Type B pancreatic cell (in vitro differentiated cells): ENCODE measurements around the gene DOCK1. TPM values are rescaled to one million over a fixed set of nuclear protein-coding genes. Genes with fewer than 3 reads are reported as not detected.
"Not testable (repeated sequence)": the region's sequence is repeated elsewhere in the genome, so short reads cannot be mapped to it uniquely, and the experiment has no call there.

ENCODE experiments used
- DNase-seq: peaks from one replicate; pipeline ENCODE4 v3.0.0; 2021; ENCODE audit warnings: mixed read lengths; ENCODE audit not compliant: unreplicated experiment; ENCODE audit errors: extremely low spot score
- H3K27ac Mint-ChIP-seq: 2 replicates; pipeline ENCODE4 v1.8.0; 2021; ENCODE audit warnings: mild to moderate bottlenecking, mixed read lengths
- H3K27me3 Mint-ChIP-seq: 2 replicates; pipeline ENCODE4 v1.8.0; 2021; ENCODE audit warnings: mixed read lengths
- H3K36me3 Mint-ChIP-seq: 2 replicates; pipeline ENCODE4 v1.8.0; 2021; ENCODE audit warnings: mixed read lengths
- H3K4me1 Mint-ChIP-seq: one replicate; pipeline ENCODE4 v1.8.0; 2021; ENCODE audit warnings: mixed read lengths; ENCODE audit not compliant: unreplicated experiment
- H3K4me3 Mint-ChIP-seq: 2 replicates; pipeline ENCODE4 v1.8.0; 2021; ENCODE audit warnings: mild to moderate bottlenecking, mixed read lengths
- H3K9me3 Mint-ChIP-seq: 2 replicates; pipeline ENCODE4 v1.8.0; 2021; ENCODE audit warnings: mixed read lengths
- CTCF ChIP-seq: fragments of 200-600 bp; sonication (generic); conservative IDR thresholded peaks from 2 replicates; pipeline ENCODE4 v1.5.0; 2021; ENCODE audit warnings: antibody characterized with exemption, mild to moderate bottlenecking
- total RNA-seq: library from RNA; stranded (reverse); gene quantifications from 2 replicates; pipeline ENCODE4 v1.2.1, GENCODE V29; 2021; ENCODE audit warnings: low replicate concordance

The DOCK1 gene
- total RNA-seq, 1 donor from 2014 or later: 67.4 TPM

GRCh38 chr10:127296696-127297095, 391.5 kb downstream of the DOCK1 start:
- no peaks in the 10 kb centered on the region for H3K9me3 Mint-ChIP-seq
- no peak overlapping the region for H3K4me3 Mint-ChIP-seq
- no peak for DNase-seq
- H3K27me3 Mint-ChIP-seq: no peaks in the 10 kb centered on the region
- H3K27ac Mint-ChIP-seq: no peak overlapping the region
- H3K4me1 Mint-ChIP-seq: peaks cover 11% of the 10 kb centered on the region
- no peak for TF ChIP-seq CTCF
- H3K36me3 Mint-ChIP-seq: peaks cover 4% of the 10 kb centered on the region

- DNase-seq: no peak
- Mint-ChIP-seq H3K27me3 (no peaks in the 10 kb centered on the region), H3K4me3 (no peak overlapping the region), H3K9me3 (no peaks in the 10 kb centered on the region), H3K27ac (no peak overlapping the region), H3K4me1 (peaks cover 15% of the 10 kb centered on the region), H3K36me3 (peaks cover 4% of the 10 kb centered on the region)
- TF ChIP-seq CTCF: no peak
Measured at GRCh38 chr10:127298381-127298780, 393.2 kb downstream of the DOCK1 start.

DNA sequence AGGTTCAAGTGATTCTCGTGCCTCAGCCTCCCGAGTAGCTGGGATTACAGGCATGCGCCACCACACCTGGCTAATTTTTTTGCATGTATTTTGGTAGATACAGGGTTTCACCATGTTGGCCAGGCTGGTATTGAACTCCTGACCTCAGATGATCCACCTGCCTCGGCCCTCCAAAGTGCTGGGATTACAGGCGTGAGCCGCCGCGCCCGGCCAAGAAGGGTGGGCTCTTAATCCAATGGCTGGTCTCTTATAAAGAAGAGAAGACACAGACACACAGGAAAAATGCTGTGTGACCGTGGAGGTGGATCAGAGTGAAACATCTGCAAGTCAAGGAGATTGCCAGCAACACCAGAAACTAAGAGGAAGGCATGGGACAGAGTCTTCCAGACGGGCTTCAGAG, 394.0 kb downstream of the DOCK1 start:
- peaks cover 15% of the 10 kb centered on the region for H3K4me1 Mint-ChIP-seq
- not testable (repeated sequence) for H3K4me3 Mint-ChIP-seq, H3K27ac Mint-ChIP-seq, H3K9me3 Mint-ChIP-seq, DNase-seq, H3K36me3 Mint-ChIP-seq, H3K27me3 Mint-ChIP-seq

GRCh38 chr10:127299956-127300689, 394.9 kb downstream of the DOCK1 start:
- DNase-seq: no peak
- Mint-ChIP-seq H3K27me3 (no peaks in the 10 kb centered on the region), H3K4me1 (peaks cover 15% of the 10 kb centered on the region), H3K9me3 (no peaks in the 10 kb centered on the region), H3K27ac (peak overlapping the region; percentile 86), H3K36me3 (no peaks in the 10 kb centered on the region), H3K4me3 (no peak overlapping the region)
- TF ChIP-seq CTCF: no peak

GRCh38 chr10:127300868-127301321, 395.7 kb downstream of the DOCK1 start:
- no peaks in the 10 kb centered on the region for H3K27me3 Mint-ChIP-seq
- peak overlapping the region; percentile 86 for H3K27ac Mint-ChIP-seq
- DNase-seq: no peak
- H3K9me3 Mint-ChIP-seq: no peaks in the 10 kb centered on the region
- H3K4me3 Mint-ChIP-seq: no peak overlapping the region
- no peaks in the 10 kb centered on the region for H3K36me3 Mint-ChIP-seq
- TF ChIP-seq CTCF: no peak
- peaks cover 15% of the 10 kb centered on the region for H3K4me1 Mint-ChIP-seq

- Mint-ChIP-seq H3K27ac (no peak overlapping the region), H3K9me3 (no peaks in the 10 kb centered on the region), H3K36me3 (no peaks in the 10 kb centered on the region), H3K27me3 (no peaks in the 10 kb centered on the region), H3K4me3 (no peak overlapping the region), H3K4me1 (peaks cover 15% of the 10 kb centered on the region)
- no peak for TF ChIP-seq CTCF
- no peak for DNase-seq
Measured at GRCh38 chr10:127302343-127302742, 397.1 kb downstream of the DOCK1 start.
